GM19372 (cell line): ENCODE data around the gene ARHGAP33.

Source experiments
- ATAC-seq: cut with Tn5 transposase; IDR thresholded peaks from one replicate; pipeline ENCODE4 v1.9.1; 2021; ENCODE audit warnings: mild to moderate bottlenecking, low read depth, moderate library complexity; ENCODE audit not compliant: unreplicated experiment

ARHGAP33 gene

DNA sequence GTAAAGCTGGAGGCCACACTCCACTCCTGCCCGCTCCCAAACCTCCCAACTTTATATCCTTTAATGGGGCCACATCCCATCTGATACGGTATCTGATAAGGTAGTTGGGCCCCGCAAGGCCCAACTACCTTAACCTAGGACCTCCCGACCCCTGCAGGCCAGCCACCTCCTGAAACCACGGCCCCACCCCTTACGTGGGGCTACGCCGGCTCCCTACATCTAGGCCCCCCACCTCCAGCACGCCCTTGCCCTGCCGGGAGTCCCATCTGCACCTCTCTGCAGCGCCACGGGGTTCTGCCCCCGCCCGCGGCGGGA, 35.3 kb upstream of the ARHGAP33 start:
- ATAC-seq, result peak; percentile 20

DNA sequence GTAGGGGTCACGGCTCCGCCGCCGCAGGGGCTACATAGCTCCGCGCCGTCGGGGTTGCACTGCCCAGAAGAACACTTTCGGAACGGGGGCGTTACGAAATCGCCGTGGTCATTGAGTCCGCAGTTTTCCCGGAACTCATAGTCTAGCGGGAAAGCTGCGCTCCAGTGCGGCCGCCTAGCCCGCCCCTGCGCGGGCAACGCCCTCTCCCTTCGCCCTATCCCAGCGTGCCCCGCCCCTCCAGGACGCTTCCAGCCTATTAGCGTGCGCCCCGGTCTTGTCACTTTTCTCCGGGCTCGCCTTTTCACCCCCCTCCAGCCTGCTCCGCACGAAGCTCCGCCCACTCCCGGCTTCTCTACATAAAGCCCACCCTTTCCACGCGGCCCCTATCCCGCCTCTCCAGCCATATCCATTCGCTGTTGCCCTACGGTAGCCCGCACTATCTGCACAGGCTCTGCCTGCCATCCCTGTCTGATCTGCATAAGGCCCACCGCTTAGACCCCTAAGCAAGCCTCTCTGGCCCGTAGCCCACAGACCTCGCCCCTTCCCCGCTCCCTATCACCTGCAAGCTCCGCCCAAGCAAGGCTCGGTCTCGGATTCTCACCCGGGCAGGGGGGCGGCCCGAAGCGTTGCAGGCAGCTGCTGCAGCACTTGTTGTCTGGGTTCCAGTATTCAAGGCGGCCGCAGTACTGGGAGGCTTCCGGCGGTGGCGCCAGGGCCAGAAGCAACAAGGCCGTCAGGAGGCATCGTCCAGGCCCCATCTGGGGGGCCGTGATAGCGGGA, 34.8 kb upstream of the ARHGAP33 start:
- ATAC-seq, result peak; percentile 55

DNA sequence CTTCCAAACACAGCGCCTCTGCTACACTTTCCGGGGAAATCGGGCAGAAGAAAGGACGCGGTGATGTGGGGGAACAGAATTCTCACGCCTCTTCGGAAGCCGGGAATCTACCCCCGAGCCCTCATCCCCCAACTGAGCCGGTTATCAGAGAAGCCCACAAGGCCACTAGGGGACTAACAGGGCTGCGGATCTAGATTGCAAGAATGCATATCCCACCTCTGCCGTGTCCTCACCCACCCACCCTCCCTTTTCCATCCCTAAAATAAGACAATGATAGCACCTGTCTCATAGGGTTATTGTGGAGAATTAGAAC, 34.2 kb upstream of the ARHGAP33 start:
- ATAC-seq, result no peak

DNA sequence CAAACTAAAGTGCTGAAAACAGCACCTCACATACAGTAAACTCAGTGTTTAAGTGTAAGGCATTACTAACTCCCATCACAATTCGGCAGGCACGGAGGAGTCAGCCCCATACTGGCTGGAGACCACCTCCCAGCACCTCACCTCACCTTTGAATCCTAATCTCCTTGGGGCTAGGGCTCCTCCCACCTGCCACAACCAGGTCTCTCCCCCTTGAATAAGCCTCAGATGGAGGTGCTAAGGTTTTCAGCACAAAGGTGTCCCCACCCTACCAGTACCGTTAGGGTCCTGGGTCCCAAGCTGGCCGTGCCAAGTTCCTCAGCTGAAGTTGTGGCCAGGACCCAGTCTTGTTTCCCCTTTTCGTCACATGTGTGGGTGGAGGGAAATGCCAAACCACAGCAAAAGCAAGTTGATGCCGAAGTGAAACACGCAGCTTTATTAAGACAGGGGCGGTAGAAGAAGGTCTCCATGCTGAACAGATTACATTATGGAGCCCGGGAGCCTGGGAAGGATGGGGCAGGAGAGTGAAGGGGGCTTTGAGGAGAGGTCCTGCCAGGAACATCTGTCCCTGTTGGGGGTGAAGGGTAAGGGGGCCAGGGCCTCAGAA, 33.1 kb upstream of the ARHGAP33 start, which contains the start of gene IGFLR1:
Gene IGFLR1 (minus strand): TSS at position 332 of the 604 bp plus-strand sequence. CDS start 1,272 bp downstream, outside the sequence.
- ATAC-seq, result no peak

DNA sequence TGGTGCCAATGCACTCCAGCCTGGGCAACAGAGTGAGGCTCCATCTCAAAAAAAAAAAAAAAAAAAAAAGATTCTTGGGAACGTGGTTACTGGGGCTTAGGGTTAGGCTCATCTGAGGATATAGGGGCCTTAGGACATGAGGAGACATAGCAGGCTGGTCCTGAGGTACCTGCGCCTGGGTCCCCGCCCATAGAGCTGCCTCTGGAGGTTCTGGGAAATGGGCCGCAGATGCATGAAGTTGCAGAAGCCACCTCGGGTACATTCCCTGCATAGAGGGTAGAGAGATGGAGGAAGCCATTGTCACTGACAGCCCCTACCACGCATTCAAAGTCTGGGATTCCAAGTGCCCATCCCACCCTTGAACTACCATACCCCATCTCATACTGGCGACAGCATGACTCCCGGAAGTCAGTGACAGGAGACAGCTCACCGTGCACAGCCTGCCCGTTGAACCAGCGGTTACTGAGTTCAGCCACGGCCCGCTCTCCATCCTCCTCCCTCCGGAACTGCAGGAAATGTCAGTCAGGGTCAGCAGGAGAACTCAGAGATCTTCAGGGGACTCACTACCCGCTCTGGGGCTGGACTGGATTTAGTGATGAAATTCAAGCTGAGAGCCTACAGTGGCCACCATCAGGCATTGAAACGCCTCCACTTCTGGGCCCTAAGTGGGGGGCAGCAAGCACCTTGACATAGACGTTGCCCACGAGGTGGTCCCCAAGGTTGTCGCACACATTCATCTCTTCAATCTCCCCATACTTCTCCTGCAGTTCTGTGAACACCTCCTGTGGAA, 31.5 kb upstream of the ARHGAP33 start:
- no peak for ATAC-seq

DNA sequence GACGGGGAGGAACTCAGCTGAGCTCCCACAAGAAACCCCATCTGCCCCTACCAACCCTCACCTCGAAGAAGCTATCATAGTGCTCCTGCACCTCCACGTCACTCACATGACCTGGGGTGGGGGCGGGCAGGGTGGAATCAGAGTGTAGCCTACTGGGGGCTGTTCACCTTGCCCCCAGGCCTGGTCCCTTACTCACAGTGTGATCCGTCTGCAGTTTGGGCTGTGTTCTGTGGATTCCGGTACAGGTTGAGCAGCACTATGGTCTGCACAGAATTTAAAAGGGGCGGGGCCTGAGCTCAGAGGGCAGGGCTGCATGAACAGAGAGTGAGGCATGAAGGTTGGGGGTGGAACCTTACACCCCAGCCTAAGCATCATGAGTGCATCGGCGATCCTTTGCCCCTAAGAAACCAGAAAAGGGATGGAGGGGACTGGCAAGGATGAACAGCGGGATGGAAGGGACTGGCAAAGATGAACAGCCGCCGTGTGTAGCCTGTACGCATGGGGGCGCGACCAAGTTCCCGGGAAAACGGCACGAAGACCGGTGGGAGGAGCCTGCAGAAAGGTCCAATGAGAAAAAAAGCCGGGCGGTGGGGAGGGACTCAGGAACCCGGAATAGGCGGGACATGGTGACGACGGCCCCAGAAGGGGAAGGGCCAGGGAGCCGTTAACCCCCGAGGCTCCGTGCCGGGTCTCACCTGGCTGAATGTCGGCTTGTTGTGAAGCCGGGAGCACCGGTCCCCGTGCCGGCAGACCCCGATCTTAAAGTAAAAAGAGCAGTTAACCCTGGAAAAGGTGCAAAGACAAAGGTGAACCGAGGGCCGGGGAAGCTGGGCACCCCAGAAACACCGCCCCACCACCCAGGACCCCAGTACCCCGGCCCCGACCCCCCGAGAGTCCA, 30.7 kb upstream of the ARHGAP33 start:
- ATAC-seq, result peak; percentile 37

DNA sequence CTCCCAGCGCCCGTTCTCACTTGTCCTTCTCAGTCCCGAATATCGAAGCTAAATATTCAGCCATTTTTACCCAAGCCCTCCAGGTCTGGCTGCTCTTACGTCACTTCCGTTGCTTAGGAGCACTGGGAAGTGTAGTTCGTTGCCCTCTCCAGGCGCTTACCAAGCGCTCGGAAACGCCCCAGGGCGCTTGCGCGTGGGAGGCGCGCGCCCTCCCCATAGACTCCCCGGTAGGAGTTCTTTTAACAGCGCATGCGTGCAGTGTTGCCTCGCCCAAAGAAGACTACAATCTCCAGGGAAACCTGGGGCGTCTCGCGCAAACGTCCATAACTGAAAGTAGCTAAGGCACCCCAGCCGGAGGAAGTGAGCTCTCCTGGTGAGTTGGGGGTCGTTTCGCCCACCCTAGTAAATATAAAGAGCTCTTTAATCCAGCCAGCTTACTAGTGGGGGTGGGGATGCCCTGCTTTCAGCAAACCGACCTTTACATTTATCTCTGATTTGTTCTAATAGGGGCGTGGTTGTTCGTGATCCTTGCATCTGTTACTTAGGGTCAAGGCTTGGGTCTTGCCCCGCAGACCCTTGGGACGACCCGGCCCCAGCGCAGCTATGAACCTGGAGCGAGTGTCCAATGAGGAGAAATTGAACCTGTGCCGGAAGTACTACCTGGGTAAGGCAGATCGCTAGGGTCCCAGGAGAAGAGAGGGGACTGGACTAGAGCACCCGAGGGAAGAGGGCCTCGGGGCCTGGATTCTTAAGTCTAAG, 29.9 kb upstream of the ARHGAP33 start, which contains the start of the genes PSENEN and U2AF1L4:
Gene PSENEN (plus strand): TSS at position 324 of the 759 bp plus-strand sequence. CDS start 280 bp downstream, at position 604.
Gene U2AF1L4 (minus strand): TSS at position 91 of the 759 bp plus-strand sequence. CDS start 27 bp downstream, at position 64.
- peak; percentile 44 for ATAC-seq

DNA sequence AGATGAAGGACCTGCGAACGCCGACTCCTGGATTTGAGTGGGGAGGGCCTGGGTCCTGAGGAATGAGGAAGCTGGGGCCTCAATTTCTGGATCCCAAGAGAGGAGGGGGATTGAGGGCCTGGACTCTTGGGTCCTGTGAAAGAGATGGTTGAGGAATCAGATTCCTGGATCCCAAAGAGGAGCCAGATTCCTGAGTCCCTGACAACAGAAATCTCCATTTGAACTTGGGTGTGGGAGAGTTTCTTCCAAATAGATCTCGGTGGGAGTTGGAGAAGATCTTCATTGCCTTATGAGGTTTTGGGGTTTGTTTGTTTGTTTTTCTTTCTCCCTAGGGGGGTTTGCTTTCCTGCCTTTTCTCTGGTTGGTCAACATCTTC, 29.3 kb upstream of the ARHGAP33 start:
- no peak for ATAC-seq

DNA sequence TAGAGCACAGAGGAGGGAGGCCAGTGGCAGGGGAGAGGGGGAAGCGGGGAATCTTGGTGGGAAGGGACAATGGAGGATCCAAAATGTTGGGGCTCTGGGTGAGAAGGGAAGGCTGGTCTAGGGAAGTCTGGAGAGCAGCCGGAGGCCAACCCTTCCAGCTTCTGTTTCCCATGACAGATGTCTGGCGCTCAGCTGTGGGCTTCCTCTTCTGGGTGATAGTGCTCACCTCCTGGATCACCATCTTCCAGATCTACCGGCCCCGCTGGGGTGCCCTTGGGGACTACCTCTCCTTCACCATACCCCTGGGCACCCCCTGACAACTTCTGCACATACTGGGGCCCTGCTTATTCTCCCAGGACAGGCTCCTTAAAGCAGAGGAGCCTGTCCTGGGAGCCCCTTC, 28.8 kb upstream of the ARHGAP33 start:
- no peak for ATAC-seq

DNA sequence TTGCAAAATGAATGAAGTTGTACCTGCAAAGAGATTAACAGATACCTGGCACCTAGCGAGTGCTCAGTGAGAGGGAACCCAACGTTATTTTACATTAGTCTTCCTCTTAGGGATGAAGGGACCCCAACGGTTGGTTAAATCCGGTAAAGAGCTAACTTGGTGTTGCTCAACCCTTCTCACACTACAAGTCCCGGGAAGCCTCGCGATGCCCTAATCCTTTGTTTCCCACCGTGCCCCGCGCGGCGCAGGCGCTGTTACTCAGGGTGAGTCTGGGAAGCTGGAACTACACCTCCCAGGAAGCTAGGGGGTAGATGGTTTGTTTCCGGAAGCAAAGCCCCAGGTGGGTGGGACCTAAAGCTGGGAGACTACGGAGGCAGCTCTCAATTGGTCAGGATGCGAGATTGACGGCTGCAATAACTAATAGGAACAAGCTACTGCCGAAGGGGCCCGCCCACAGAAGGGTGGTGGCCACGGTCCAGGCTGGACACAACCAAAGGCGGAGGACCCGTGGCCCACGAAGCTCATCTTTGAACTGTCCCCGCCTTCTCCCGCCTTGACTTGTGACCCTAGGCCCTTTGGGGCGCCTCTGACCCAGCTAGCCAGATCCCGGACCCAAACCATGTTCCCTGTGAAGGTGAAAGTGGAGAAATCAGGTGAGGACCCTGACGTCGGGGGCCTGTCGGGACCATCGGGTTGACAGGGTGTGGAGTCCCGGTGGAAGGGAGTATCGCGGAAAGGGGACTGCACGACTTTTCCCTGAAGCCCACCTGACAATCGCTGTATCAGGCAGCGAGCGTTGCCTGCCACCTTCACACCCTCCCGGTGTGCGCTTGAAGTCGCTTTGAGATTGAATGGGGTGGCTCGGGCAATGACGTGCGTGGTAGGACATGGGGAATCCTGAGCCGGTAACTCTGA, 27.0 kb upstream of the ARHGAP33 start, which contains the start of gene LIN37:
Gene LIN37 (plus strand): TSS at position 471 of the 915 bp plus-strand sequence. CDS start 149 bp downstream, at position 620.
- ATAC-seq, result peak; percentile 67

DNA sequence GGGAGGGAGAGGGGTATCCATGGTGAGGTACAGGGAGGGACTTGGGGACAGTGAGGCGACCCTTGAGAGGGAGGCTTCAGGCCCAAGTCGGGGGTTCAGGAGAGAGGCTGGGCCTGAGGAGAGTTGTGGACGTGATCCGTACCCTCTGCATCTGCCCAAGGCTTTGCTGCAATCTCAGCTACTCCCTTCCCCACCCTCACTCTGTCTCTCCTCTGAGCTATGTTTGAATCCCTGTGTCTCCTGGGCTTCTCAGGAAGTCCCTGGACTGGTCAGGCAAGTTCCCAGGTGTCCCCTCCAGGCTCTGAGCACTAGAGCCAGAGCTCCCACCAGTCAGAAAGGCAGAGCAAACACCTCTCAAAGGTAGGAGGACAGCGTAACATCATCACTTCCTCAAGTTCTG, 25.2 kb upstream of the ARHGAP33 start:
- ATAC-seq, result no peak

DNA sequence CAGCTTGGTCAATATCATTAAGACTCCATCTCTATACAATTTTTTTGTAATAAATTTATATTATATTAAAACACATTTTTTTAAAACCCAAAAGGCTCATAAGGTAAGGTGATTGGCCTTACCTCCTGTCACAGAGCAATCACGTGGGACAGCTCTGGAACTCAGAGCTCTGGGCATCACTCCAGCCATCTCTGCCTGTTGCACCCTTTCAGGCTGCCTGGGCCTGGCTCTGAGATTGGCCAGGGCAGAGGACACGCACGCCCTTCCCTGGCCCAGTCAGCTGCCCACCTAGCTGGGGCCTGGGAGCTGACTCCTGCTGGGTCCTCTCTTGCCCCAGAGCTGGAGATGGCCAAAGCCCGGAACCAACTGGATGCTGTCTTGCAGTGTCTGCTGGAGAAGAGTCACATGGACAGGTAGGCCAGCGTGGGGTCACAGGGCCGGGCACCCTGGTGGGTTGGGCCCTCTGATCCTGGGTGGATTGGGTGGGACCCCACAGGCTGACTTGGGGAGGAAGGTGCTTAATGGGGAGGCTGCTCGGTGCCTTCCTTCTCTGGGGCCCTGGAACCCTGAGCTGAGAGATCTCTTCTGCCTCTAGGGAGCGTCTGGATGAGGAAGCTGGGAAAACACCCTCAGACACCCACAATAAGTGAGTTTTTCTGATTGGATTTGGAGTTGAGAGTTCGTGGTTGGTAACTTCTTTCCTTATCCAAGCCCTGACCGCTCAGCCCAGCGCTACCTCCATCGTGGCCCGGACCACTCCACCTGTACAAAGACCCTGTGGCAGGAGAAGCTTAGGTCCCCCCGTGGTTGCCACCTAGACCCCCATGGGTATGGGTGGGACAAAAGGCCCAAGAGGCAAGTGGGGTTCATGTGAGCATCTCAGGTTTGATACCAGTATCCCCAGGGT, 23.3 kb upstream of the ARHGAP33 start:
- ATAC-seq, result no peak

DNA sequence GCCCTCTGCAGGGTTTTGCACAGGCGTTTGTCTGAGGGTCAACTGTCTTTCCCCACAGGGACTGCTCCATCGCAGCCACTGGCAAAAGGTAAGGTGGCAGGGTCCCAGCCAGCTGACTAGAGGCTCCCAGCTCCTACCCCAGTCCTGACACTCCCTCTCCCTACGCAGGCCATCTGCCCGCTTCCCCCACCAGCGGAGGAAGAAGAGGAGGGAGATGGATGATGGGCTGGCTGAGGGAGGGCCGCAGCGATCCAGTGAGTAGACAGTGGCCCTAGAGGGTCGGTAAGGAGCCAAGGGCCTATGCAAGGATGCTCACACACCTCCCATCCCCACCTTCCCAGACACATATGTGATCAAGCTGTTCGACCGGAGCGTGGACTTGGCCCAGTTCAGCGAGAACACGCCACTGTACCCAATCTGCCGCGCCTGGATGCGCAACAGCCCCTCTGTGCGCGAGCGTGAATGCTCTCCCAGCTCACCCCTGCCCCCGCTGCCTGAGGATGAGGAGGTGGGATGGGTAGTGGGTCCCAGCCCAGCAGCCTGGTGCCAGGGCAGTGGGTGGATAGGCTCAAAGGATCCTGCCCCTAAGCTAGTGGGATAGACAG, 22.5 kb upstream of the ARHGAP33 start:
- ATAC-seq, result no peak

DNA sequence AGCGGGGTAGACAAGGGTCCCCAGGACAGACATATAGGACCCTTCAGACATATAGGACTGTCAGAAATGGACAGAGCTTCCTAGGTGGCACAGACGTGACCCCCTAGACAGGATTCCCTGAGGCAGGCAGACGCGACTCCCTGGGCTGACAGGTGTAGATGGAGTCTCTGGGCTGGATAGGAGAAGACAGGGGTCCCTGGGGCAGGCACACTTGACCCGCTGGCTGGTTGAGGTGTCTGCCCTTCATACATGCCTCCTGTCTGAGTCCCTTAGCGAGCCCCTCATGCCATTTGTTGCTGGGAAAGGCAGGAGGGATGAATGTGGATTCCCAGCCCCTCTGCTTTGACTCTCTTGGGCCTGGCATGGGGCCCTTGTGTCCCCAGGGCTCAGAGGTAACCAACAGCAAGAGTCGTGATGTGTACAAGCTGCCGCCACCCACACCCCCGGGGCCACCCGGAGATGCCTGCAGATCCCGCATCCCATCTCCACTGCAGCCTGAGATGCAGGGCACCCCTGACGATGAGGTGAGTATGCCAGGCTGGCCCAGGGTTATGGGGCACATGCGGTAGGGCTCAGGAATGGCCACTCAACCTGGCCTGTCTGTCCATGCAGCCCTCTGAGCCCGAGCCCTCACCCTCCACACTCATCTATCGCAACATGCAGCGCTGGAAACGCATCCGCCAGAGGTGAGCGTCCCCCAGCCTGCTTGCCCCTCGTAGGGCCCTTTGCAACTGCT, 21.6 kb upstream of the ARHGAP33 start:
- no peak for ATAC-seq

DNA sequence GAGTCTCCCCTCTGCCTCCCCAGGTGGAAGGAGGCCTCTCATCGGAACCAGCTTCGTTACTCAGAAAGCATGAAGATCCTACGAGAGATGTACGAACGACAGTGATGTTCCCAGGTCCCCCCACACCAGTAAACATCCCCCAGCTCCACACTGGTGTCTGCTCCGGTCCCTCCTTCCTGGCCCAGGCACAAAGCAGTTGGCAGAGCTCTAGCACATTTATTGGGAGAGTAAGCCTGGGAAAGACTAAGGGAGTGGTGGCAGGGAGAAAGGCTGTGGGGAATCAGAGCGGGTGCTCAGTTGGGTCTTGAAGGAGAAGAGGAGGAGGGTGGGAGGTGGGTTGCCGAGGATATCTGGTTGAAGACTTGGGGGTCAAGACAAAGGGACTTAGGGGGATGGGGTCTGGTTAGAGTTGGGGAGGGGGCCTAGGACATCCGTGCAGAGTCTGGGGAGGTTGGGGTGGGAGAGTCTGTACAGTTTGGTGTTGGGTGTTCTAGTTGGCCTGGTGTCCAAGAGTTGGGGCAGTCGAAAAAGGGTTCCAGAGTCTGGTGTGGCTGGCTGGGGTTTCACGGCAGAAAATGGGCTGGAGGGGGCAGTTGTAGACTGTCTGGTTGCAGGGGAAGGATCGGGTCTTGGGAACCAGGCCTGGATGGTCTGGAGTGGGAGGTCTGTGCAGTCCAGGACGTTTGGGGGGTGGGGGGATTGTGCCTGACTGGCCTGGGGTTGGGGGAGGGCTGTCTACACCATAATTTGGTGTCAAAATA, 20.8 kb upstream of the ARHGAP33 start:
- ATAC-seq, result no peak

DNA sequence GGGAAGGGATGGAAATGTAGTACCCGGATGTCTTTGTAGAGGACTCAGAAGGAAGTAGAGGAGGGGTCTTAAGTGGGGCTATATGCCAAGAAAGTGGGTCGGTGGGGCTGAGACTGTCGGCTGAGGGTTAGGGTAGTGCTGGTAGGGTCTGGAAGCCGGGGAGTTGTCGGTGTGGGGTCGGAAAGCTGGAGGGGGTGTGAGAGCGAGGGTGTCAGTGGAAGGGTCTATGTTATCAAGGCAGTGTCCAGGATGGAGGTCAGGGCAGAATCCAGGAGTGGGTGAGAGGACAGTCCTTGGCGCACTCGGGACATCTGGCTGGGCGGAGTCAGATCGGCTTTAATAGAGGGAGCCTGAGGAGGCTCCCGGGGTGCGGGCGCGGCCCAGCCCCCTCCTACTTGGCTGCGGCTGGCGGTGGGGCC, 20.2 kb upstream of the ARHGAP33 start:
- no peak for ATAC-seq
